Measurements from ENCODE around the gene MYO18B.

DNA sequence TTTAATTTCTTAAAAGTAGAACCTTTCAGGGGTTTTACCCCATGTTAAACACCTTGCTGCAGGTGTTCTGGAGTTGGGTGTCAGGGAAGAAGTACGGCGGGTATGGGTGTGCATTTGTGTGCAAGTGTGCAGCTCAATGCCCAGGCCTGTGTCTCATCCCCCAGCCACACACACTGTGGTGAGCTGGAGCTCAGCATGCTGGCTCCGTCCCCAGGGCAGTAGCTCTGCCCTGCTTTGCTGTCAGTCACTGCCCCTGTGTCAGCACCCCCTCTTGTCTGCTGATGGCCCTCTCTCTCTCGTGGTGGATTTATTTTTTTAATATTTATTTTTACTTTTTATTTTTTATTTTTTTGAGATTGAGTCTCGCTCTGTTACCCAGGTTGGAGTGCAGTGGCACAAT, 35.8 kb upstream of the MYO18B start:
- TF ChIP-seq CTCF (IDR thresholded peaks at IDR 0.05; ENCODE audit: low read depth, low read length), result no peak
- TF ChIP-seq MYC (IDR thresholded peaks at IDR 0.05; ENCODE audit: low read depth, low read length), result no peak
- TF ChIP-seq POLR2A (IDR thresholded peaks at IDR 0.05; ENCODE audit: extremely low read depth, insufficient read length), result no peak
- TF ChIP-seq, protein P1, sequence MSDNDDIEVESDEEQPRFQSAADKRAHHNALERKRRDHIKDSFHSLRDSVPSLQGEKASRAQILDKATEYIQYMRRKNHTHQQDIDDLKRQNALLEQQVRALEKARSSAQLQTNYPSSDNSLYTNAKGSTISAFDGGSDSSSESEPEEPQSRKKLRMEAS (IDR thresholded peaks at IDR 0.05; ENCODE audit: low read depth, low read length), result no peak

All from NB4 (cell line).